HepG2 (cell line): ENCODE measurements around the gene LPXN. TPM values are rescaled to one million over a fixed set of nuclear protein-coding genes. Genes with fewer than 3 reads are reported as not detected.

Source experiments
- ARNT2 ChIP-seq: sonication (generic); formaldehyde crosslinking; IDR thresholded peaks from 2 replicates; pipeline ENCODE4 v1.8.0; 2022; ENCODE audit warnings: mild to moderate bottlenecking, low read depth, missing genetic modification reagents, moderate library complexity
- HOXA5 ChIP-seq: sonication (generic); formaldehyde crosslinking; IDR thresholded peaks from 2 replicates; pipeline ENCODE4 v1.4.0; 2020; ENCODE audit warnings: missing genetic modification reagents
- HOXA9 ChIP-seq: sonication (generic); formaldehyde crosslinking; IDR thresholded peaks from 2 replicates; pipeline ENCODE4 v1.8.1; 2022; ENCODE audit warnings: missing genetic modification reagents, mild to moderate bottlenecking, moderate library complexity, borderline replicate concordance
- KLF12 ChIP-seq: sonication (generic); formaldehyde crosslinking; IDR thresholded peaks from 2 replicates; pipeline ENCODE4 v1.4.0; 2020; ENCODE audit warnings: missing genetic modification reagents, borderline replicate concordance
- NFRKB ChIP-seq: fragments of 450-650 bp; IDR thresholded peaks from 2 replicates; pipeline ENCODE4 v1.6.1; 2017
- ONECUT2 ChIP-seq: sonication (generic); formaldehyde crosslinking; IDR thresholded peaks from 2 replicates; pipeline ENCODE4 v1.4.0; 2020; ENCODE audit warnings: missing genetic modification reagents
- POGZ ChIP-seq: sonication (generic); formaldehyde crosslinking; IDR thresholded peaks from 2 replicates; pipeline ENCODE4 v1.4.0; 2020; ENCODE audit warnings: mild to moderate bottlenecking, missing genetic modification reagents
- RAD21 ChIP-seq: fragments of 450-650 bp; formaldehyde crosslinking; IDR thresholded peaks from 2 replicates; pipeline ENCODE4 v1.5.0; 2020; ENCODE audit warnings: mild to moderate bottlenecking
- SETDB1 ChIP-seq: sonication (generic); formaldehyde crosslinking; IDR thresholded peaks from 2 replicates; pipeline ENCODE4 v1.5.1; 2020; ENCODE audit warnings: missing genetic modification reagents, mild to moderate bottlenecking, borderline replicate concordance
- SMC3 ChIP-seq: IDR thresholded peaks from 2 replicates; pipeline ENCODE4 v1.6.1; 2011; ENCODE audit warnings: low read length, improper control_type of control experiment
- SOX5 ChIP-seq: IDR thresholded peaks from 2 replicates; pipeline ENCODE4 v1.6.1; 2016; ENCODE audit warnings: borderline replicate concordance
- SP1 ChIP-seq, 2 experiments: fragments of 450-650 bp in 1 of 2; sonication (generic) in 1 of 2; formaldehyde crosslinking in 1 of 2; IDR thresholded peaks; 2 replicates each; pipeline versions ENCODE4 v1.4.0 to v1.6.1; 2016 to 2020; ENCODE audit warnings: missing genetic modification reagents in 1 of 2
- XRCC5 ChIP-seq: fragments of 200-400 bp; formaldehyde crosslinking; optimal IDR thresholded peaks from 2 replicates; pipeline ENCODE3; 2017; ENCODE audit warnings: mild to moderate bottlenecking, low read length
- ZNF430 ChIP-seq: sonication (generic); formaldehyde crosslinking; IDR thresholded peaks from 2 replicates; pipeline ENCODE4 v1.9.0; 2021; ENCODE audit warnings: mild to moderate bottlenecking, missing genetic modification reagents
- ZNF530 ChIP-seq: sonication (generic); formaldehyde crosslinking; IDR thresholded peaks from 2 replicates; pipeline ENCODE4 v1.5.0; 2020; ENCODE audit warnings: low read depth, mild to moderate bottlenecking, missing genetic modification reagents
- ZSCAN22 ChIP-seq: sonication (generic); formaldehyde crosslinking; IDR thresholded peaks from 2 replicates; pipeline ENCODE4 v1.4.0; 2020; ENCODE audit warnings: mild to moderate bottlenecking, missing genetic modification reagents
- polyA plus RNA-seq, 8 experiments: library from polyadenylated mRNA; depleted of rRNA in 3 of 8; stranded (reverse) in 7 of 8; unstranded in 1 of 8; fragments of >200 nt; fragmentation: Illumina TruSeq in 4 of 8; extraction: Trizol in 4 of 8; gene quantifications; 2 replicates each; pipeline versions ENCODE4 v1.2.1 to v1.2.3, GENCODE V29; 2011 to 2016; ENCODE audit warnings: low read depth in 4 of 8, missing spikeins in 1 of 8, mixed read lengths in 1 of 8; ENCODE audit not compliant: insufficient read depth in 1 of 8
- total RNA-seq, 5 experiments: library from RNA; depleted of rRNA; stranded (reverse); fragments of >200 nt; fragmentation: Illumina TruSeq; extraction: Trizol; gene quantifications; 2 replicates each; pipeline ENCODE4 v1.2.3, GENCODE V29; 2016; ENCODE audit warnings: low read depth in 1 of 5
- TF ChIP-seq, protein P1 (sequence below): sonication (generic); formaldehyde crosslinking; IDR thresholded peaks from 2 replicates; pipeline ENCODE4 v1.5.1; 2020; ENCODE audit warnings: missing genetic modification reagents, mild to moderate bottlenecking, borderline replicate concordance
- TF ChIP-seq, protein P2 (sequence below): sonication (generic); formaldehyde crosslinking; IDR thresholded peaks from 2 replicates; pipeline ENCODE4 v1.4.0; 2020; ENCODE audit warnings: missing genetic modification reagents
- TF ChIP-seq, protein P3 (sequence below): sonication (generic); formaldehyde crosslinking; IDR thresholded peaks from 2 replicates; pipeline ENCODE4 v1.4.0; 2020; ENCODE audit warnings: missing genetic modification reagents, borderline replicate concordance
- TF ChIP-seq, protein P4 (sequence below): sonication (generic); formaldehyde crosslinking; IDR thresholded peaks from 2 replicates; pipeline ENCODE4 v1.8.0; 2022; ENCODE audit warnings: low read depth, missing genetic modification reagents
- TF ChIP-seq, protein P5 (sequence below): sonication (generic); formaldehyde crosslinking; IDR thresholded peaks from 2 replicates; pipeline ENCODE4 v1.8.0; 2022; ENCODE audit warnings: mild to moderate bottlenecking, missing genetic modification reagents, borderline replicate concordance

Gene LPXN
- total and polyA plus RNA-seq, 2 of the 13 experiments (the other 11 are each of a cell fraction or from before 2014, with no cell fraction given) = 1.7 to 3.5 TPM

DNA sequence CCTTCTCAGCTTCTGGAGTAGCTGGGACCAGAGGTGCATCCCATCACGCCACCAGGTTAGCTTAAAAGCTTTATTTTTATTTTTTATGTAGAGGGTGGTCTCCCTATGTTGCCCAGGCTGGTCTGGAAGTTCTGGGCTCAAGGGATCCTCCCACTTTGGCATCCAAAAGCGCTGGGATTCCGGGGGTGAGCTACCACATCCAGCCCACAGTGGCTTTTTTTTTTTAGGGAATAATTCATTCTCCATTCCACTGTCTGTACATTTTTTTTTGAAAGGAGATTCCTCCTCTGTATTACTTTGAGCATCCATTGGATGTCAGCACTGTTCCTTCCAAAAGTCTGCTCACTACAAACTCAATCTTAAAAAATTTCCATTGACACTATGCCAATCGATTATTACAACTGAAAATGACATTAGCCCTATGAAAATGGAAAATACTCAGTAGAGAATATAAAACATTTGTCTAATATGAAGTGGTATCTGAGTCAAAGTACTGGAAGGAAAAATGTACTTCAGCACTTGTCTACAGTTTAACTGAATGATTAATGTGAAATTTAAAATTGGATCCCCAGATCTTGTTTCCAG, 1.3 kb upstream of the LPXN start (continued):
- TF ChIP-seq SMC3 (peak; percentile 47), ZNF530 (CRISPR knock-in tag) (no peak), ZSCAN22 (CRISPR knock-in tag) (no peak), POGZ (CRISPR knock-in tag) (no peak), SETDB1 (CRISPR knock-in tag) (no peak), SOX5 (CRISPR knock-in tag) (0 out of 2 replicates have a peak, but pooled peaks have one; percentile 6), RAD21 (peak; percentile 29; the same call in 1 of the 2 replicates), HOXA9 (no peak), HOXA5 (no peak), SP1 (IDR thresholded peaks at IDR 0.05) (no peak), SP1 (CRISPR knock-in tag; IDR thresholded peaks at IDR 0.05) (no peak), NFRKB (no peak), ZNF430 (CRISPR knock-in tag) (no peak), KLF12 (peak; percentile 12; the same call in 1 of the 2 replicates), ONECUT2 (peak; percentile 35; the same call in 1 of the 2 replicates), XRCC5 (no peak), ARNT2 (CRISPR knock-in tag) (no peak)
- TF ChIP-seq, protein P1, sequence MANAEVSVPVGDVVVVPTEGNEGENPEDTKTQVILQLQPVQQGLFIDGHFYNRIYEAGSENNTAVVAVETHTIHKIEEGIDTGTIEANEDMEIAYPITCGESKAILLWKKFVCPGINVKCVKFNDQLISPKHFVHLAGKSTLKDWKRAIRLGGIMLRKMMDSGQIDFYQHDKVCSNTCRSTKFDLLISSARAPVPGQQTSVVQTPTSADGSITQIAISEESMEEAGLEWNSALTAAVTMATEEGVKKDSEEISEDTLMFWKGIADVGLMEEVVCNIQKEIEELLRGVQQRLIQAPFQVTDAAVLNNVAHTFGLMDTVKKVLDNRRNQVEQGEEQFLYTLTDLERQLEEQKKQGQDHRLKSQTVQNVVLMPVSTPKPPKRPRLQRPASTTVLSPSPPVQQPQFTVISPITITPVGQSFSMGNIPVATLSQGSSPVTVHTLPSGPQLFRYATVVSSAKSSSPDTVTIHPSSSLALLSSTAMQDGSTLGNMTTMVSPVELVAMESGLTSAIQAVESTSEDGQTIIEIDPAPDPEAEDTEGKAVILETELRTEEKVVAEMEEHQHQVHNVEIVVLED = no peak
- TF ChIP-seq, protein P2, sequence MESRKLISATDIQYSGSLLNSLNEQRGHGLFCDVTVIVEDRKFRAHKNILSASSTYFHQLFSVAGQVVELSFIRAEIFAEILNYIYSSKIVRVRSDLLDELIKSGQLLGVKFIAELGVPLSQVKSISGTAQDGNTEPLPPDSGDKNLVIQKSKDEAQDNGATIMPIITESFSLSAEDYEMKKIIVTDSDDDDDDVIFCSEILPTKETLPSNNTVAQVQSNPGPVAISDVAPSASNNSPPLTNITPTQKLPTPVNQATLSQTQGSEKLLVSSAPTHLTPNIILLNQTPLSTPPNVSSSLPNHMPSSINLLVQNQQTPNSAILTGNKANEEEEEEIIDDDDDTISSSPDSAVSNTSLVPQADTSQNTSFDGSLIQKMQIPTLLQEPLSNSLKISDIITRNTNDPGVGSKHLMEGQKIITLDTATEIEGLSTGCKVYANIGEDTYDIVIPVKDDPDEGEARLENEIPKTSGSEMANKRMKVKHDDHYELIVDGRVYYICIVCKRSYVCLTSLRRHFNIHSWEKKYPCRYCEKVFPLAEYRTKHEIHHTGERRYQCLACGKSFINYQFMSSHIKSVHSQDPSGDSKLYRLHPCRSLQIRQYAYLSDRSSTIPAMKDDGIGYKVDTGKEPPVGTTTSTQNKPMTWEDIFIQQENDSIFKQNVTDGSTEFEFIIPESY (CRISPR knock-in tag) = no peak
- TF ChIP-seq, protein P3, sequence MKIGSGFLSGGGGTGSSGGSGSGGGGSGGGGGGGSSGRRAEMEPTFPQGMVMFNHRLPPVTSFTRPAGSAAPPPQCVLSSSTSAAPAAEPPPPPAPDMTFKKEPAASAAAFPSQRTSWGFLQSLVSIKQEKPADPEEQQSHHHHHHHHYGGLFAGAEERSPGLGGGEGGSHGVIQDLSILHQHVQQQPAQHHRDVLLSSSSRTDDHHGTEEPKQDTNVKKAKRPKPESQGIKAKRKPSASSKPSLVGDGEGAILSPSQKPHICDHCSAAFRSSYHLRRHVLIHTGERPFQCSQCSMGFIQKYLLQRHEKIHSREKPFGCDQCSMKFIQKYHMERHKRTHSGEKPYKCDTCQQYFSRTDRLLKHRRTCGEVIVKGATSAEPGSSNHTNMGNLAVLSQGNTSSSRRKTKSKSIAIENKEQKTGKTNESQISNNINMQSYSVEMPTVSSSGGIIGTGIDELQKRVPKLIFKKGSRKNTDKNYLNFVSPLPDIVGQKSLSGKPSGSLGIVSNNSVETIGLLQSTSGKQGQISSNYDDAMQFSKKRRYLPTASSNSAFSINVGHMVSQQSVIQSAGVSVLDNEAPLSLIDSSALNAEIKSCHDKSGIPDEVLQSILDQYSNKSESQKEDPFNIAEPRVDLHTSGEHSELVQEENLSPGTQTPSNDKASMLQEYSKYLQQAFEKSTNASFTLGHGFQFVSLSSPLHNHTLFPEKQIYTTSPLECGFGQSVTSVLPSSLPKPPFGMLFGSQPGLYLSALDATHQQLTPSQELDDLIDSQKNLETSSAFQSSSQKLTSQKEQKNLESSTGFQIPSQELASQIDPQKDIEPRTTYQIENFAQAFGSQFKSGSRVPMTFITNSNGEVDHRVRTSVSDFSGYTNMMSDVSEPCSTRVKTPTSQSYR (CRISPR knock-in tag) = no peak
- TF ChIP-seq, protein P4, sequence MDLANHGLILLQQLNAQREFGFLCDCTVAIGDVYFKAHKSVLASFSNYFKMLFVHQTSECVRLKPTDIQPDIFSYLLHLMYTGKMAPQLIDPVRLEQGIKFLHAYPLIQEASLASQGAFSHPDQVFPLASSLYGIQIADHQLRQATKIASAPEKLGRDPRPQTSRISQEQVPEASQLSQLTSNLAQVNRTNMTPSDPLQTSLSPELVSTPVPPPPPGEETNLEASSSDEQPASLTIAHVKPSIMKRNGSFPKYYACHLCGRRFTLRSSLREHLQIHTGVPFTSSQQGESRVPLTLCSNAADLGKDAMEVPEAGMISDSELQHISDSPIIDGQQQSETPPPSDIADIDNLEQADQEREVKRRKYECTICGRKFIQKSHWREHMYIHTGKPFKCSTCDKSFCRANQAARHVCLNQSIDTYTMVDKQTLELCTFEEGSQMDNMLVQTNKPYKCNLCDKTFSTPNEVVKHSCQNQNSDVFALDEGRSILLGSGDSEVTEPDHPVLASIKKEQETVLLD (CRISPR knock-in tag) = no peak
- TF ChIP-seq, protein P5, sequence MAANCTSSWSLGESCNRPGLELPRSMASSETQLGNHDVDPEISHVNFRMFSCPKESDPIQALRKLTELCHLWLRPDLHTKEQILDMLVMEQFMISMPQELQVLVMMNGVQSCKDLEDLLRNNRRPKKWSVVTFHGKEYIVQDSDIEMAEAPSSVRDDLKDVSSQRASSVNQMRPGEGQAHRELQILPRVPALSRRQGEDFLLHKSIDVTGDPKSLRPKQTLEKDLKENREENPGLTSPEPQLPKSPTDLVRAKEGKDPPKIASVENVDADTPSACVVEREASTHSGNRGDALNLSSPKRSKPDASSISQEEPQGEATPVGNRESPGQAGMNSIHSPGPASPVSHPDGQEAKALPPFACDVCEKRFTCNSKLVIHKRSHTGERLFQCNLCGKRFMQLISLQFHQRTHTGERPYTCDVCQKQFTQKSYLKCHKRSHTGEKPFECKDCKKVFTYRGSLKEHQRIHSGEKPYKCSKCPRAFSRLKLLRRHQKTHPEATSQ (CRISPR knock-in tag) = no peak
